Ectodermal cell (in vitro differentiated cells): Measurements from ENCODE around the gene KCNE1. TPM values are rescaled to one million over a fixed set of nuclear protein-coding genes. Genes with fewer than 3 reads are reported as not detected.
"Not testable (repeated sequence)": the region's sequence is repeated elsewhere in the genome, so short reads cannot be mapped to it uniquely, and the experiment has no call there.

ENCODE experiments used
- H3K27ac ChIP-seq: 2 replicates; pipeline ENCODE4 v1.7.0; 2013; ENCODE audit warnings: mild to moderate bottlenecking, low read depth, low read length; ENCODE audit not compliant: insufficient read depth, poor library complexity, severe bottlenecking
- H3K27me3 ChIP-seq: 2 replicates; pipeline ENCODE4 v1.7.0; 2013; ENCODE audit warnings: mild to moderate bottlenecking, low read length; ENCODE audit not compliant: insufficient read depth, control insufficient read depth, poor library complexity, severe bottlenecking
- H3K36me3 ChIP-seq: one replicate; pipeline ENCODE4 v1.7.0; 2013; ENCODE audit warnings: low read length; ENCODE audit not compliant: control insufficient read depth, insufficient read depth
- H3K4me1 ChIP-seq: one replicate; pipeline ENCODE4 v1.7.0; 2013; ENCODE audit warnings: low read length; ENCODE audit not compliant: control insufficient read depth, insufficient read depth
- H3K4me3 ChIP-seq: 2 replicates; pipeline ENCODE4 v1.7.0; 2013; ENCODE audit warnings: low read depth, low read length, control low read depth; ENCODE audit not compliant: insufficient read depth
- H3K9me3 ChIP-seq: 2 replicates; pipeline ENCODE4 v1.7.0; 2013; ENCODE audit warnings: mild to moderate bottlenecking, low read length, moderate library complexity; ENCODE audit not compliant: control insufficient read depth
- WGBS, 2 experiments: methylation state at CpG; one replicate each; pipeline ENCODE4 v1.1.7; 2013; ENCODE audit warnings: missing lambda C conversion rate in 2 of 2; 5-methylcytosine and 5-hydroxymethylcytosine counted together
- polyA plus RNA-seq, 4 experiments: library from polyadenylated mRNA; stranded (reverse); fragments of 50-300 nt; gene quantifications; one replicate each; pipeline ENCODE4 v1.2.3, GENCODE V29; 2013

KCNE1 gene
- polyA plus RNA-seq (2013, experiment 1 of 4), result not detected
- 0.28 TPM for polyA plus RNA-seq (2013, experiment 2 of 4)
- polyA plus RNA-seq (2013, experiment 3 of 4), result 0.27 TPM
- polyA plus RNA-seq (2013, experiment 4 of 4), result 0.49 TPM

DNA sequence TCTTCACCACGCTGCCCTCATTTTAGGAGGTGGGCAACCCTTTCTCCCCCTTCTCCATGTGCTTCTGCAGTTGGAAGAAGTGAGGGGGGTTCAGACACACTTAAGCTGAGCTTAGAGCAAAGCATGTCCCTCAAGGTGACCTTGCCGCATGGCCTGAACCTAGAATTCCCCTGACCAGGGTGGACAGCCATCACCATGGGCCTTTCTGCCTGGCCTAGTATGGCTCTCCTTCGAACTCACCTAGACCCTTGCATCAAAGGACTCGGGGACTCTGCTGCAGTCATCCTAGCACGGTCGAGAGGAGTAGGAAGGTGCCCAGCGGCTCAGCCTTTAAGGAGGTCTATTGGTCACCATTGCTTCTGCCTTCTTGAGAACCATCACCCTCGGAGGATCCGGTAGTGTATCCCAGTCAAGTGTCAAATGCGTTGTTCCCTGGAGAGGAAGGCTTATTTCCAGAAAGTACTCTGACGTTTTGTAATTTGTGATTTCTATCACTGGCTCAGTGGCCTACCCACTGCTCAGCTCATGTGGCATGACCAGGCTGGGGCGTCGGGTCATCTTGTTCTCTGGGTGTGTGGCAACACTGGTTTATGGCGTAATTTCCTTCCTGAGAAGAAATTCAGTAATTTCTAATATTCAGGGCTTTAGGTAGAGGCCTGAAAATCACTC lies at the start of gene KCNE1:
Gene KCNE1, minus strand, starts transcription at position 424 of the 669 bp plus-strand sequence. CDS start 62,576 bp downstream, outside the sequence.
- Histone ChIP-seq H3K9me3 (no peaks in the 10 kb centered on the region), H3K4me1 (no peaks in the 10 kb centered on the region), H3K27ac (no peak within 1 kb of the TSS), H3K4me3 (no peak within 1 kb of the TSS), H3K36me3 (no peaks in the 10 kb centered on the region), H3K27me3 (no peaks in the 10 kb centered on the region)
- WGBS, 2 experiments, result 96 to 97% methylated on average over 14 of the region's 14 CpGs

DNA sequence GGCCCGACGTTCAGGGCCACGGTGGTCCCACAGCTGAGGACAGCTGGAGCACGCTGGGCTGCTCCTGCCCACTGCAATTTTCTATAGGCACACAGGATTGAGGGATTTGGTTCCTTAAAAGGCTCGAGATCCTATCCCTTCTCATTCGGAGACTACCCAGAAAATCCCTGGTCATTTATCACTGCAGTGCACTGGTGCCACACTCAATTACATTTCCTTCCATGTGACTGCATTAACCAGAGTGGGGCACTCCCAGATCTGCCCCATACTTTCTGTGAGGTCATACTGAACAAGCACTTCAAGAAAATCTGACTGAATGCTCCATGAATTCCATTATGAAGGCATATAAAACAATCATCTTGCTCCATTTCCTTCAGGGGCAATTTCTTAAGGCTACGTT lies 49.8 kb upstream of the KCNE1 start:
- Histone ChIP-seq H3K36me3 (no peaks in the 10 kb centered on the region), H3K4me3 (no peak overlapping the region), H3K4me1 (peaks cover 11% of the 10 kb centered on the region), H3K9me3 (no peaks in the 10 kb centered on the region), H3K27me3 (no peaks in the 10 kb centered on the region), H3K27ac (no peak overlapping the region)
- 91 to 93% methylated on average over 7 of the region's 7 CpGs for WGBS, 2 experiments

DNA sequence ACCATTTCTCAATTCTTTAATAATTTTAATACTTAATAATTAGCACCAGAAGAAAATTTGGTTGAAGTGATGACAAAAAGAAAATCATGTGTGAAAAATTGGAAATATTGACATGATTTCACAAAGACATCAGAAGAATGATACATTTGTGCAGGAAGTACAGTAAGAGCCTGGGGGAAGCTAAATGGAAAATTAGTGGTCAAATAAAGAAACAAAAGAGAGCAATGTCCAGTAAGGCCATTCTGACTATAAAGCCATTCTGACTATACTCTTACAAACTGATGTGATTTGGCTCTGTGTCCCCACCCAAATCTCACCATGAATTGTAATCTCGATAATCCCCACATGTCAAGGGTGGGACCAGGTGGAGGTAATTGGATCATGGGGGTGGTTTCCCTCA lies 48.6 kb upstream of the KCNE1 start:
- Histone ChIP-seq H3K27me3 (no peaks in the 10 kb centered on the region), H3K9me3 (no peaks in the 10 kb centered on the region), H3K27ac (no peak overlapping the region), H3K4me1 (peaks cover 11% of the 10 kb centered on the region), H3K4me3 (no peak overlapping the region), H3K36me3 (no peaks in the 10 kb centered on the region)
- no CpG with 5 or more reads among the region's 1 CpG for WGBS, 2 experiments

DNA sequence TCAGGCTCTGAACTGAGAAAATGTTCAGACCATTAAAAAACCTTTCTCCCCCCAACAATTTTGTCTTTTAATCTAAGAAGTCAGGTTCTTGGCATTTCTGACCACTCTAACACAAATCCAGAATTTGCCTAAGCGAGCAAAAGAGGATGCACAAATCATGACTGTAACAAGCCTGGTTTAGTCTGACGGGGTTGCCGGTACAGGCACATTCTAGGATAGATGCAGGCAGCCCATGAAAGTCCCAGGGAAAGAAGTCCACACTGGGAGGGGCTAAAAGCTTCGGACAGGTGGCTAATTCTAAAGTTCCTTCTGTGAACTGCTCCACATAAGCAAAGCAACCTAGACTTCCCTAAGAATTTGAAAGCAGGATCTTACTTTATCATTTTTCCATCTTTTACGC lies 48.0 kb upstream of the KCNE1 start:
- Histone ChIP-seq H3K9me3 (no peaks in the 10 kb centered on the region), H3K4me1 (peaks cover 11% of the 10 kb centered on the region), H3K36me3 (no peaks in the 10 kb centered on the region), H3K4me3 (no peak overlapping the region), H3K27ac (no peak overlapping the region), H3K27me3 (no peaks in the 10 kb centered on the region)
- 91 to 98% methylated on average over 4 to 5 of the region's 5 CpGs for WGBS, 2 experiments

GRCh38 chr21:34559089-34559631 lies 47.1 kb upstream of the KCNE1 start:
- Histone ChIP-seq H3K27ac (no peak overlapping the region), H3K4me3 (no peak overlapping the region), H3K27me3 (no peaks in the 10 kb centered on the region), H3K4me1 (peaks cover 11% of the 10 kb centered on the region), H3K36me3 (no peaks in the 10 kb centered on the region), H3K9me3 (no peaks in the 10 kb centered on the region)
- 75 to 78% methylated on average over 6 of the region's 6 CpGs for WGBS, 2 experiments

- Histone ChIP-seq H3K9me3 (no peaks in the 10 kb centered on the region), H3K27me3 (no peaks in the 10 kb centered on the region), H3K4me3 (no peak overlapping the region), H3K27ac (no peak overlapping the region), H3K4me1 (peaks cover 11% of the 10 kb centered on the region), H3K36me3 (no peaks in the 10 kb centered on the region)
- 86 to 87% methylated on average over 5 of the region's 5 CpGs for WGBS, 2 experiments
Measured at GRCh38 chr21:34558166-34558565, 46.2 kb upstream of the KCNE1 start.

- no peaks in the 10 kb centered on the region for H3K27me3 ChIP-seq
- WGBS, 2 experiments, result 88 to 92% methylated on average over 4 to 5 of the region's 5 CpGs
- H3K27ac ChIP-seq, result no peak overlapping the region
- no peak overlapping the region for H3K4me3 ChIP-seq
- no peaks in the 10 kb centered on the region for H3K36me3 ChIP-seq
- no peaks in the 10 kb centered on the region for H3K9me3 ChIP-seq
- peaks cover 18% of the 10 kb centered on the region for H3K4me1 ChIP-seq
Measured at GRCh38 chr21:34557261-34557660, 45.3 kb upstream of the KCNE1 start.

GRCh38 chr21:34554670-34555069 lies 42.7 kb upstream of the KCNE1 start:
- H3K4me1 ChIP-seq, result peaks cover 18% of the 10 kb centered on the region
- not testable (repeated sequence) for H3K27ac ChIP-seq, H3K27me3 ChIP-seq, H3K36me3 ChIP-seq, H3K9me3 ChIP-seq, H3K4me3 ChIP-seq
- 96 to 98% methylated on average over 2 of the region's 2 CpGs for WGBS, 2 experiments

DNA sequence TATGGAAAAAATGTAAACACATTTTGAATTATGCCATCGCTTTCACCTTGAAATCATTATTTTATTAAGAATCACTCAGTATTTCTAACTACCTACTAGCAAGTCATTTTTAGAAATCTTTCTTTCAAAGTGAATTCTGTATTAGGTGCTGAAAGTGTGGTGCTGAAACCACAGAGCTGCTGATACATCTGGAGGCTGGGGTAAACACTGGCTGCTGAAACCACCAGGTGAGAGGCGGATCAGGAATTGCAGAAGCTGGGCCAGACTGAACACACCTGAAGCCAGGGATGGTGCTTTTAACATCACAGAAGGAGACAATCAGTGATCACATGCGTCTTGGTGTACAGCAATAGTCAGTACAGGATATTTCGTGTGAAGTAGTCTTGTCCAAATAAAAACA lies 42.2 kb upstream of the KCNE1 start:
- peaks cover 15% of the 10 kb centered on the region for H3K4me1 ChIP-seq
- no peak overlapping the region for H3K4me3 ChIP-seq
- no peaks in the 10 kb centered on the region for H3K36me3 ChIP-seq
- no peaks in the 10 kb centered on the region for H3K27me3 ChIP-seq
- H3K27ac ChIP-seq, result no peak overlapping the region
- WGBS, 2 experiments, result 94 to 95% methylated on average over 3 to 4 of the region's 4 CpGs
- no peaks in the 10 kb centered on the region for H3K9me3 ChIP-seq

GRCh38 chr21:34553151-34553952 lies 41.3 kb upstream of the KCNE1 start:
- WGBS, 2 experiments, result 60 to 68% methylated on average over 8 to 9 of the region's 9 CpGs
- Histone ChIP-seq H3K27ac (peak overlapping the region; percentile 33), H3K4me1 (peaks cover 9% of the 10 kb centered on the region), H3K9me3 (no peaks in the 10 kb centered on the region), H3K27me3 (no peaks in the 10 kb centered on the region), H3K4me3 (no peak overlapping the region), H3K36me3 (no peaks in the 10 kb centered on the region)
